Measurements from ENCODE around the gene PRCP.
A peak's percentile ranks its signal among the peaks of the same experiment; 100 is the strongest.

The PRCP gene

DNA sequence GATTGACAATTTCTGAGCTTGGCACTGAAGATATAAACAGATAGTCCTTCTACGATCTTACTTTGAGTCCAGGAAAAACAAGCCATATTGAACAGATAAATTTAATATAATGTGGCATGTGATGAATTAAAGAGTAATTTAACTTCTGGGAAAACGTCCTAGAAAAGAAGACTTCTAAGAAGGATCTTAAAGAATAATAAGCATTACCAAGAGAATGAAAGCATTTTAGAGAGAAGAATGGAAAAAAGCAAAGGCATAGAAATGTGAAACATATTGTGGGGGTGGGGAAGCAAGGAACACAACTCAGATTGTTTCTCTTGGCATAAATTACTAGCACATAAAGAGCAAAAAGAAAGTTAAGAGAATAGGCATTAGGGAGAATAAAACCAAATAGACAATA lies 6.7 kb upstream of the PRCP start:
- no peak for DNase-seq

DNA sequence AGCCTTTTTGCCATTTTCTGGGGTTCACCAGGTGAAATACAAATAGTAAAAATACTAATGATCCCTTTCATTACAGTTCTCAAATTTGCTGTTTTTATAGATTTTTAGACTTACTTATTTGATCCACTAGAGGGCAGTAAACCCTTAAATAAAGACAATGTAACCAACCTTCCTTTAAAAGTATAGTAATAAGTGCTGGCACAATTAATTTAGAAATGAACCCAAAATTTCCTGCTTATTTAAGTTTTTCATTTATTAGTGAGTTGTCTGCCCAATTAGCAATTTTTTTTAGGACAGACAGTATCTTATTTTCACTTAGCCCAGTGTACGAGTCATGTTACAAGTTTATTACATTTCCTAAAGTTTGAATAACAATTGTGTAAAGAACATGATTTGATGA lies 6.0 kb upstream of the PRCP start:
- DNase-seq = peak; percentile 83

DNA sequence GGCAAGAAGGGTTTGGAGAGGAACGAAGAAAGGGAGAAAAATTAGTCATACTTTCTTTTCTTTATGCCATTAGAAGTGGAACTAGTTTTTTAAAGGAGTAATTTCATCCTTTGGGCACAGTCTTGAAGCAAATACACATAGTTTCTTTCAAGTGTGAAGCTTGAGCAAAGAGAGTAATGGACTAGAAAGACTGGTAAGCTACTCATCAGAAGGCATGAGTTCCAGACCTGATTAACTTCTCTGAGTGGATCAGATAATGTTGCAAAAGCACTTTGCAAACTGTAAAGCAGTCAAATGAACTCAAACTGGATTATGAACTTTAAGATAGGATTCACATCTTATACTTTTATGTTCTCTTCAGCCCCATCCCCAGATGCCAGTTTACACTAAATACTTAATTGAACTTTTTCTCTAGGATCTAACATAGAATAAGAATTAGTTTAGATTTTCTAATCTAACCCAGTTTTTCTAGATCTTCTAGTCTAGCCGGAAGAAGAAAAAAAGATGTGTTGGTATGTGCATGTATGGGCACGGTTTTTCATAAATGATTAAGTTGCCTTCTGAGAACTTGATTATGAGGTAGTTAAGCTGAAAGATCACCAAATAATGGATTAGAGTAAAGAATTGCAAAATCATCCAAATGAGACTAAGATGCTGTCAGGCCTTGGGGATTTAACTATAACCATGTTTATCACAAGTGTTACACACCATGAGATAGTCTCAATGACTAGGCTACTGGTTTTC lies 3.8 kb upstream of the PRCP start:
- DNase-seq = no peak

DNA sequence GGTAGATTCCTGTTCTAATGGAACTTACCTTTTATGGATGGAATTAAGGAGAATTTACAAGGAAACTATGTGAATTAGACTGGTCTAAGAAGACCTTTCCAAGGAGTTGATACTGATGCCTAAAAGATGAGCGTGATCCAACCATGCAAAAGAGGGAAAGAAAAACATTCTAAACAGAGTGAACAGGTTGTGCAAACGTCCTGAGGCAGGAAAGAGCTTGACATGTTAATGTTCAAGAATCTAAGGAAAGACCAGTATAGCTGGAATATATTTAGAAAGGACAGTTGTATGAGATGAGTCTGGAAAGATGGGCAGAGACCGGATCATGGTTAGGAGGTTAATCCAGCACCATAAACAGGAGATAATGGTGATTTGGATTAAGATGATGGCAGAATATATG lies 2.6 kb upstream of the PRCP start:
- no peak for DNase-seq

DNA sequence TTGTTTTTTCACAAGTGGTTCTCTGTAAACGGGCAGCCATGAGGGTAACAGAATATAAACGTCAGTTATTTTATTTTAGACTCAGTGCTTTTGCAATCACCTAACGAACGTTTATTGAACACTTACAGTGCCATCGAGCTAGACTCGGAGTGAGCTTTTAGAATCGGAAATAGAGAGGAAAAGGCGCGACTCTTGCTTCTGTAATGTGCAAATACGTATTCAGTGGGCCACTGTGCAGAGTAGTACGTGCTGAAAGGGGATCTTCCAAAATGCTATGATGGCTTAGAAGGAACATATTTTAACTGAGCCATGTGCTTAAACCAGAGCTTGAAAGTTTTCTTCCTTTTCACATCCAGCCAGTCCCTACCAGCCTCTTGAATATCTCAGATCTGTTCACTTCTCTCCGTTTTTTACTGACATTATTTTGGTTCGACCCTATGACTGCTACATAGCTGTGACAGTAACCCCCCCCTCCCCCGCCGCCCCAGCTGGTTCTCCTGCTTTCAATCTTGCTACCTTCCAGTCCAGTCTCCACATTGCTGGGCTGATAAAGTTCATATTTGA lies 1.8 kb upstream of the PRCP start:
- DNase-seq = peak; percentile 30

DNA sequence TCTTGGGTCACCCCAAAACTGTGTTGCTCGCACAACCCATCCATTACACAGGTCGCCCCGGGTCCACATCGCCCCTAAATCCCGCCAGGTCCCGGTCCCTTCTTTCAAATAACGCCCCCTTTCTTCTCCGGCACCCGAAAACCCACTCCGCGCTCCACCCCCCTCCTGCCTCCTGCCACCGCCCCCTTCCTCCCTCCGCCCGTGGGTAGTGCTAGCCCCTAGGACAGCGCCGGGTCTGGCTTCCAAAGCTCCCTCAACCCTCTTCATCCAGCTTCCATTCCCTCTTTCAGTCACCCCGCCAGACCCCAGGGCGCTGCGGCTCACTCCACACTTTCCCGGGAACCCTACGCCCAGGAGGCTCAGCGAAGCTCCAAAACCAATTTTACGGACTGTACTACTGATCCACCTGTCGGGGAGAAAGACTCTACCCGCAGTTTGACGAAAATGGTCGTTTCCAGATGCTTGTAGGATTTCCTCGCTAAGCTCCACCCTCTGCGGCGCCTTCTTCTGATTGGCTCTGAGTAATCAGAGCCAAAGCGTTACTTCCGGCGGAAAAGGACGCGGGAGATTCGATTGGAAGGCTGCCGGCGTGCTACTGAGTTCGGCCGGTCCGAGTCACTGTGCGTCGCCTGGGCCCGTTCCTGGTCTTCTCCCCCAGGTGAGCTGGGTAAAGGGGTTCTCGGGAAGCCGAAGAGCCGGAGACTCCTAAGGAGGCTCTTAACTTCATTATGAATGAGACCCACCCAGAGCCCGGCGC lies 1.1 kb upstream of the PRCP start, which contains the start of gene DDIAS:
DDIAS (plus strand) TSS at position 572 of the 757 bp plus-strand sequence. CDS start 13,003 bp downstream, outside the sequence.
- peak; percentile 99 for DNase-seq

DNA sequence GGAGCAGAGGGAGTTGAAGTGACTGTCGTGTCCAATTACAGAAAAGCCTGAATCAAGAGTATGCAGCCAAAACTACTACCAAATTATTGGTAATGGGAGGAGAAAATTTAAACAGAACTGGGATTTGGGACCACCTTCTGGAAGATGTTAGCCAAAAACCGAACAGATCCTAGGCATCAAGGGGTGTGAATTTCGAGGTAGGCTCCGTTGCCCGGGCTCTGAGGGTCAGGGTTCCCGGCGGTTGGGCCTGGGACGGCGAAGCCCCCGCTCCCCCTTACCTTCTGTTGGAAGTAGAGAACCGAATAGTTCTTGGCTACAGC lies 313 bp downstream of the PRCP start:
- no peak for DNase-seq

DNA sequence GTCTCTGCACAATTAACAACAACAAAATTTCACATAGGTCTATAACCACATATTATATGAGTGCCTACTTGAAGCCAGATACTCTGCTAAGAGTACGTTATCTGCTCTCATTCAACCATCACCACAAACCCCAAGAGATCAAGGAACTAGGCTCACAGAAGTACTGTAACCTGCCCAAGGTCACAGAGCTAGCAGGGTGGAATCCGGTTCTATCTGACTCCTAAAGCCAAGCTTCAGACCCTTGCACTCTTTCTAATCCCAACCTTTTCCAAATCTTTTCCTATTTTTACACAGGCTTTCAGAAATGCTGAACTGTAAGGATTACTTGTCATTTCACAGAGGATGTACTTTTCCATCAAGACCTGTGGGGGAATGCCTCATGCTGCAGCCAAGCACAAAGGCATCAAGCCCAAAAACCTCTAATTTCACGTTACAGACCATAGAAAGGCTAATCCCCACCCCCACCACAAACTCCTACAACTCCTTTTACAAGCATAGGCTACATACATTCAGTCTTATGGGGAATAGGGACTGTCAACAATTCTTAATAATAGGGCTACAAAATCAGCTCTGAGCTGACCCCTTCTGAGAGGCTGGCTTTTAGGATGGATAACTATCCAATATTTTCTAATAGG lies 927 bp downstream of the PRCP start:
- peak; percentile 85 for DNase-seq

DNA sequence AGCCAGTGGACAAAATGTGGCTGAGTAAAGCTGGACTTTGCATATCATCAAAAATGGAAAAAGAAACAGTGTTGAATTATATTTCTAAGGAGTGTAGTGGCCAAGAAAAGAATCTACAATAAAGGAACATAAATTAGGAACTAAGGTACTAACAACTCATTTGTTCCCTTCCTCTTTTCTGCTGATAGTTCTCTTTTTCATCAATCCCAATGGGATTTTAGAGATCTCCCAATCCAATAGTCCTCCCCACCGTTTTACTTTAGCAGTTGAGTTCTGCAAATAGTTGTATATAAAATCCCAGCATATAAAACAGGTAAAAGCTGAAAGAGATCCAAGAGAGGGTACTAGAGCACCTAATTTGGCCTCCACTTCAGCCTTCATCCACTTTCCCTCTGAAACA lies 2.0 kb downstream of the PRCP start:
- DNase-seq = no peak

DNA sequence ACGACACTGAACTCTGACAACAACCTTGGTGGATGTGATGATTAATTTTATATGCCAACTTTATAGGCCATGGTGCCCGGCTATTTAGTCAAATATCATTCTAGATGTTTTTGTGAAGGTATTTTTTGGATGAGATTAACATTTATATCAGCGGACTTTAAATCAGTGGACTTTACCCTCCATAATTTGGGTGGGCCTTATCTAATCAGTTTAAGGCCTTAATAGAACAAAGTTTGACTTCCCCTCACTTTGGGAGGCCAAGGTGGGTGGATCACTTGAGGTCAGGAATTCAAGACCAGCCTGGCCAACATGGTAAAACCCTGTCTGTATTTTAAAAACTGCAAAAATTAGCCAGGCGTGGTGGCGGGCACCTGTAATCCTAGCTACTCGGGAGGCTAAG lies 4.0 kb downstream of the PRCP start:
- no peak for DNase-seq

DNA sequence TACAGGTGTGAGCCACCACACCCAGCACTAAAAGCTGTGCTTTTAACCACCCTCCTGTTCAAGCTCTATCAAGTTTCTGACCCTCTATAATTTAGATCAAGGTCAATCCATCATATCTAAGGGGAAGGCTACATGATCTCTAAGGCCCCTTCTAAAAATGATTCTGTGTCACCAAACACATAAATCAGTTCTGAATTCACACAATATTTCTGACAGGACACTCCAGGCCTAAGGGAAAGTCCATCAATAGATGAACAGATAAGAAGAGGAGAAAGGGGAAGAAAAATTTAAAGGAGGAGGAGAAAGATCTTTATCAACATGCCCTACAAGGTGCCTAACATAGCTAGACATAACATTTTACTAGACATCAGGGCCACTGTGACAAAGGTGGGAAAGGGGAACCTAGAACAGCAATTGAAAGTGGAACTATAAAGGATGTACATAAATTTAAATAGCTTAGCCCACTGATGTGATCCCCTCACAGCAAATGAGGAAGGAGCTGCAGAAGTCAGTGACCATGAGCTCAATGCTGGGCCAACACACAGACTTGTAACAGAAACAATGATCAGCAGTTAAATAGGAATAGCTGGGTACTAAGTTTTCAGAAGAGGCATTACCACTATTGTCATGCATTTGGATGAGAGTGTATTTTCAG lies 4.7 kb downstream of the PRCP start:
- peak; percentile 53 for DNase-seq

DNA sequence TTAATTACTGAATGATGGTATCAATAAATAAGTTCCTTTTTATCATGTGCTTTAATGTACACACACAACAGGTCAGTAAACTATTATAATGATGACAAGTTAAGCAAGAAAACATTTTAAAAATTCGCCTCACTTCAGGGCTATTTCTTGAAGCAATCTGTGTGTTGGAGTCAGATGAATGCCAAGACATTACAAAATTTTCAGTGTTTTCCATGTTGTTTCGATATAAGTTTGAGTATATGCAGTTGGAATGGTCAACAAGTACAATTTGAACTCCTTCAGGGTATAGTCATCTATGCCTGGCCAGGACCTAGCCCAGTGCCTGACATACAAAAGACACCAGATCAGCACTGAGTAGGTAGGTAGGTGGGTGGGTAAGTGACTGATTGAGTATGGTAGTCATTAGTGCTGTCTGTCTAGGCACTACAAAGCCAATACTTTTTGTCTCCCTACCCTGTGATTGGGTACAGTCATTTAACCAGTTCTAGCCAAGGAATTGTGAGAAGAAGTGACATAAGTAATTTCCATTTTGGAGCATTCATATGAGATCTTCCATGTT lies 7.5 kb downstream of the PRCP start:
- no peak for DNase-seq

DNA sequence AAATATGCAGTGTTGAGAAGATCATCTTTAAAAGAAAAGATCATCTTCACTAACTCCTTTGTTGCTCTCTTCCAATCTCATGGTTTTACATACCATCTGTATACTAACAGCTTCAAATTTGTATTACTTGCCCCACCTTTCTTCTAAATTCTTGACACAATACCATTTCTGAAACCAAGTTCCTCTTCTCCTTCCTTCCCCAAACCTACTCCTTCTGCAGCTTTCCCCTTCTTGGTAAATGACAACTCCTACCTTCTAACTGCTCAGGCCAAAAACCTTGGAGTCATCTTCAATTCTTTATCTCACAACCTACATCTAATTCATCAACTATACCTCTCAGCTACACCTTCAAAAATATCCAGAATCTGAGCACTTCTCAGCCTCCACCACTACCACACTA lies 9.3 kb downstream of the PRCP start:
- DNase-seq = peak; percentile 23

DNA sequence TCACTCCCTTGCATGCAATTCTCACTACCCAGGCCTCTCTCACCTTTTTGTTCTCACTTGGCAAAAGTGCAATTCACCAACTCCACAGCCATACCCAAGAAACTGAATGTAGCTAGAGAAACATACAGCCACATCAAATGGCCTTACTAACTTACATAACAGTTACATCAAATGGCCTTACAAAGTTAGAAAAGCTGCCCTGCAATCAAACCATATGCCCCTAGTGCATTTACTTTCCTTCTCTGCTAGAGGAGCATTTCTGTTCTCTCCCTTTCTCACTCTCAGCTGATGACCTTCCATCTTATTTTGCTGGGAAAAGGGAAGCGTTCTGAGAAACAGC lies 10.3 kb downstream of the PRCP start:
- DNase-seq = no peak

DNA sequence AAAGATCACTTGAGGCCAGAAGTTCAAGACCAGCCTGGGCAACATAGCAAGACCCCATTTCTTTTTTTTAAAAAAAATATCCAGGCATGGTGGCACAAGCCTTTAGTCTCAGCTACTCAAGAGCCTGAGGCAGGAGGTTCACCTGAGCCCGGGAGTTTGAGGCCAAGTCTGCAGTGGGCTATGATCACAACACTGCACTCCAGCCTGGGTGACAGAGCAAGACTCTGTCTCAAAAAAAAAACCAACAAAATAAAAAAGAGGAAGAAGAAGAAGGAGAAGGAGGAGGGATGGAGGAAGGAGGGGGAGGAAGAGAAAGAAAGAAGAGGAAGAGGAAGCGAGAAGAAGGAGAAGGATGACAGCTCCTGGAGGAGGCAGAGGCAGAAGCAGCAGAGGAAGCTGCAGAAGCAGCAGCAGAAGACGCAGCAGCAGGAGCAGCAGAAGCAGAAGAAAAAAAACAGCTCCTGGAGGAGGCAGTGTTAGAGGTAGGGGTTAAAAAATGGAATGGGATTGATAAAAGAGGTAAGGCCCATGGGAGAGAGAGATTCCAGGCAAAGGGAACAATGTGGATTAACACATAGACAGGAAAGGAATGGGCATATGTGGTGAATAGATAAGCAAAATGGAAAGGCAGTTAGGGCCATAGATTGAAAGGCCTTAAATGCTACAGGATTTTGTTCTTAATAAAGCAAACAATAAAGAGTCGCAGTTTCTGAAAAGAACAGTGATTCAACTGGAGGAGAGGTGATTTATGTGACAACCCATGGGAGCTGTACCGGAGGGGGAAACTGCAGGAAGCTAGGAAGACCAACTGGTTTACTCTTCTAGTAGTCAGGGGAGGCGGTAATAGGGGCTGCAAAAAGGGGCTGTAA lies 10.9 kb downstream of the PRCP start:
- DNase-seq = peak; percentile 68

DNA sequence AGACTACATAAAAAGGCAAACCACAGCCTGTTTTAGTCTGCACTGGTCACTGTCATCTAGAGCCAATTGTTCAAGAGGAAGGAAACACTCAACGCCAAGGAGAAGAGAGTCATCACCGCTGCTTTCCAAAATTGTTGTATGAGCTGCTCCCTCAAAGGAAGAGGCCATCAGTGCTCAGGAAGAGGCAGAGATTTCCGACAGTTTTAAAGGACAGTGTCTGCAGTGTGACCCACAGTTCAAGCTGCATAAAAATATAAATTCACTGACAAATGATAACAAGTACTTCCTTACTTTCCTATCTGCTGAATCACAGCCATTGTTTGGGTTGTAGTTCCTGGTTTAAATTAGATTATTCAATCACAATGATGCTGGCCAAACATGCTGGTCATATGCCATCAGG lies 16.4 kb downstream of the PRCP start:
- DNase-seq = no peak

DNA sequence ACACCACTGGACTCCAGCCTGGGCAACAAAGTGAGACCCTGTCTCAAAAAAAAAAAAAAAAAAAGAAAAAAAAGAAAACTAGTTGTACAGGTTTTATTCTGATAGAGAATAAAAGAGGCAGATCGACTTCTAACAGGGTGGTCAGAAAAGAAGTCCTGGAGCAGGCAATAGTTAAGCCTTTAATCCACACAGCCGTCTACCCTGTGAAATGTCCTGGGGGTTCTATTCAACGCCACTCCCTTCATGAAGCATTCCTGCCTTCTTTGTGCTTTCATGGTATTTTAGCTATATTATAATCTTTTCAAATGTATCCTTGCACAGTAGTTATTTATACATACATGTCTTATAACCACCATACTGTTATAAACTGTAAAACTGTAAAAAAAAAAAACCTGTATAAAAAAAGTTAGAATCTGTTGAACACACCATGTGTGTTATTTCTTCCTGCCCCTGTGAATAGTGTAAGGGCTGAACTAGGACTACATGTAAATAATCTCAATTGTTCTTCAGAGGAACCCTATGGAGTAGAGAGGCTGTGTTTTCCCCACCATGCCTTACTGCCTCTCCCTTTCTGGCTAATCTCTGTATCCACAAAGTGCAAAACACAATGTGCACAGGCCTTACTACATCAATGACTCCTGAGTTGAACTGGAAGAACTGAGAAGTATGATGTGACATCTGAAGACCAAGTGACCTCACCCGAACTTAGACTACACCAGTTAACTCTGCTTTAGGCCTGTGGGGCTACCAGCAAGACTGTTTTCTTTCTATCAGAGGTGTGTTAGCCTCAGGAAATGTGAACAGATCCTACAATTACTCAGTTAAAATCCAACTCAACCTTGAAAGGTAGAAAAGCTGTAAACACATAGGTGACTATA lies 25.3 kb downstream of the PRCP start:
- DNase-seq = no peak

DNA sequence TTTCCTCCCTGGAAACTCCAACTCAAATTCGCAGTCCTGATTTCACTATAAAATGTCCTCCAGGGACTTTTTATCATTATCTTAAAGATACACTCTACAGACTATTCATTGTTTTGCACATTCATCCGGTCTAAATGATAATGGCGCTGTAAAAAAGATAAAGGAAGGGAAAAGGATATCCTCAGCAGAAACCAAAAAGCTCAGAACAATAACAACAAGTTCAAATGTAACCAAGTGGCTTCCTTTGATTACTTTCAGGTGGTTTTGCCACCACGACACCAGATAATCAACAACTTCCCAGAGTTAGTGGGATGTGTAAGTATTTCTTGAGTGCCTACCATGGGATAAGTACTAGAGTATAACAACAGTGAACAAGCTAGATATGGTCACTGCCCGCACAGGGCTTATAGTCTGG lies 26.3 kb downstream of the PRCP start:
- peak; percentile 31 for DNase-seq

DNA sequence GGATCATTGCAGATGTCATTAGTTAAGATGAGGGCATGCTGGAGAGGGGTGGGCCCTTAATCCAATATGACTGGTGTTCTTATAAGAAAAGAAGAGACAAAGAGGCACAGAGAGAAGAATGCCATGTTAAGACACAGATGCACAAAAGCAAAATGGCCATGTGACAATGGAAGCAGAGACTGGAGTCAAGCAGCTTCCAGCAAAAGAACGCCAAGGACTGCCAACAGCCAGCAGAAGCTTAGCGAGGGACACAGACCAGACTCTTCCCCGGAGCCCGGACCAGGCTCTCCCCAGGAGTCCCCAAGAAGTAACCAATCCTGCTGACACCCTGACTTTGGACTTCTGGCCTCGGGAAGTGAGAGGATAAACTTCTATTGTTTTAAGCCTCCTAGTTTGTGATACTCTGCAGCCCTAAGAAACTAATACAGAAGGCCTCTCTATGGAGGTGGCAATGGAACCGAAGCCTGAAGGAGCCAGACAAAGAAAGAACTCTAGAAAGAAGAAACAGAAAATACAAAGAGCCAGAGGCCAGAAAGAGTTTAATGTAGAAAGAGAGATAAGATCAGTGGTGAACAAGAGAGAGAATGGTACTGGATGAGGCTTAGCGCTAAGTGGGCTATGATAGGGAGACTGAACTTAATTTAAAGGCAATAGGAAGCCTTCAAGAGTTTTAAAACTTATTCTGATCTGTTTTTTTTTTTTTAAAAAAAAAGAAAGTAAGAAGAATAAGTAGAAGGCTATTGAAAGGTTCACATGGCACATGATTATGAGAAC lies 27.7 kb downstream of the PRCP start:
- peak; percentile 21 for DNase-seq

DNA sequence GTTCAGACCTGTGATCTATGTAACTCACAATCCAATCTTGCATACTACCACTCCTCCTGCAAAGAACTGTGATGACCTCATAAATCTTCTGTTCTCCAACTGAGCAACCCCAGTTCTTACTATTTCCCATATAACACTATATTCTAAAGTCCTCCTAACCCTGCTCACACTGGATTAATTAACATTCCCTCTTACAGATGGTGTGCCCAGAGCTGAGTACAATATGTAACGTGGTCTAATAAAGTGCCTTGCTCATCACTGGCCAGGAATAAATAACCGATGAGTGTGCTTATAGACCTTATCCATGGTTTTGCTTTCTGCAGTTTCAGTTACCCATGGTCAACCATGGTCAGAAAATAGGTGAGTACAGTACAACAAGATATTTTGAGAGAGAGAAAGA lies 28.6 kb downstream of the PRCP start:
- DNase-seq = no peak

Measured in hematopoietic multipotent progenitor cell treated with erythropoietin and hydrocortisone succinate and interleukin-3 and kit ligand, for 4 days (in vitro differentiated cells).